A549 (cell line): ENCODE results near the gene RNH1. TPM values are rescaled to one million over a fixed set of nuclear protein-coding genes. Genes with fewer than 3 reads are reported as not detected.

ENCODE experiments used
- ATAC-seq, 2 experiments: fragments of 200-7000 bp in 1 of 2; fragments of >200 bp in 1 of 2; cut with Nextera tagmentation in 1 of 2; cut with Tn5 transposase in 1 of 2; 3 replicates each; pipeline versions ENCODE4 v1.8.0 to v1.9.1; 2018 to 2020; ENCODE audit warnings: mild to moderate bottlenecking in 1 of 2, moderate library complexity in 1 of 2
- CTCF ChIA-PET: fragments of 300-600 bp; sonication (Branson Sonifier 250); formaldehyde crosslinking; extraction: SDS; loops from one replicate; lab custom pipeline; 2021; ENCODE audit warnings: antibody characterized with exemption, inconsistent platforms; lab: Yijun Ruan, JAX
- POLR2A ChIA-PET: fragments of 350-600 bp; formaldehyde crosslinking; extraction: SDS; loops from one replicate; lab custom pipeline; 2021; ENCODE audit warnings: antibody characterized with exemption, inconsistent platforms; lab: Yijun Ruan, JAX
- DNase-seq, 2 experiments: peaks; one replicate each; pipeline versions ENCODE4 v3.0.0 to v3.0.0-alpha.2; 2011 to 2016; ENCODE audit warnings: low read depth in 1 of 2, low spot score in 1 of 2
- FAIRE-seq: peaks from 2 replicates; lab custom pipeline; 2011; peaks lifted over from hg19 to GRCh38; lab: Jason Lieb, UNC
- H3K27ac ChIP-seq, 2 experiments: fragments of >200 bp; sonication (Bioruptor Twin); formaldehyde crosslinking; 3 replicates each; pipeline ENCODE4 v1.5.1; 2016 to 2017
- H3K4me1 ChIP-seq: fragments of >200 bp; sonication (Bioruptor Twin); formaldehyde crosslinking; 3 replicates; pipeline ENCODE4 v1.6.1; 2016
- H3K4me2 ChIP-seq: fragments of >200 bp; sonication (Bioruptor Twin); formaldehyde crosslinking; 3 replicates; pipeline ENCODE4 v1.6.1; 2016
- H3K4me3 ChIP-seq: fragments of >200 bp; sonication (Bioruptor Twin); formaldehyde crosslinking; 3 replicates; pipeline ENCODE4 v1.5.1; 2016
- H3K9me3 ChIP-seq: fragments of >200 bp; sonication (Bioruptor Twin); formaldehyde crosslinking; 3 replicates; pipeline ENCODE4 v1.6.1; 2016
- BHLHE40 ChIP-seq: IDR thresholded peaks from 2 replicates; pipeline ENCODE4 v1.6.1; 2012; ENCODE audit warnings: low read depth, low read length, inconsistent platforms
- CHD2 ChIP-seq: fragments of 150-350 bp; IDR thresholded peaks from 2 replicates; pipeline ENCODE4 v1.6.1; 2014; ENCODE audit warnings: low read length; ENCODE audit not compliant: partially characterized antibody
- EHF ChIP-seq: fragments of 250-450 bp; sonication (Bioruptor Pico); IDR thresholded peaks from 2 replicates; pipeline ENCODE4 v1.5.0; 2020; ENCODE audit warnings: mild to moderate bottlenecking
- EHMT2 ChIP-seq: fragments of 200-600 bp; sonication (generic); IDR thresholded peaks from 2 replicates; pipeline ENCODE4 v1.6.1; 2016; ENCODE audit warnings: antibody characterized with exemption, low read depth, mild to moderate bottlenecking, moderate library complexity
- FOSL2 ChIP-seq, 2 experiments: fragments of 450-650 bp in 1 of 2; fragments of >200 bp in 1 of 2; sonication (Bioruptor Twin) in 1 of 2; formaldehyde crosslinking; IDR thresholded peaks; 2 replicates each; pipeline versions ENCODE4 v1.5.0 to v1.6.1; 2016 to 2020; ENCODE audit warnings: mild to moderate bottlenecking in 1 of 2, moderate library complexity in 1 of 2
- FOXS1 ChIP-seq: fragments of 250-450 bp; sonication (Bioruptor Pico); IDR thresholded peaks from 2 replicates; pipeline ENCODE4 v1.5.0; 2020; ENCODE audit warnings: mild to moderate bottlenecking, moderate library complexity
- GATA3 ChIP-seq: IDR thresholded peaks from 2 replicates; pipeline ENCODE4 v1.6.1; 2012; ENCODE audit warnings: borderline replicate concordance
- HOXA7 ChIP-seq: fragments of 250-450 bp; sonication (Bioruptor Pico); IDR thresholded peaks from 2 replicates; pipeline ENCODE4 v1.5.0; 2020; ENCODE audit warnings: mild to moderate bottlenecking, moderate library complexity
- HOXB13 ChIP-seq: fragments of 250-450 bp; sonication (Bioruptor Pico); IDR thresholded peaks from 2 replicates; pipeline ENCODE4 v1.5.0; 2020; ENCODE audit warnings: low read depth, mild to moderate bottlenecking, moderate library complexity
- HOXB5 ChIP-seq: fragments of 250-450 bp; sonication (Bioruptor Pico); IDR thresholded peaks from 2 replicates; pipeline ENCODE4 v1.5.0; 2020; ENCODE audit warnings: mild to moderate bottlenecking, moderate library complexity
- KDM1A ChIP-seq: fragments of 200-600 bp; sonication (generic); IDR thresholded peaks from 2 replicates; pipeline ENCODE4 v1.6.1; 2016; ENCODE audit warnings: low read depth, mild to moderate bottlenecking
- MAFK ChIP-seq: fragments of 450-650 bp; IDR thresholded peaks from 2 replicates; pipeline ENCODE4 v1.6.1; 2014; ENCODE audit not compliant: partially characterized antibody
- MAZ ChIP-seq: fragments of 150-350 bp; IDR thresholded peaks from 2 replicates; pipeline ENCODE4 v1.6.1; 2014; ENCODE audit warnings: antibody characterized with exemption, low read depth, low read length, borderline replicate concordance
- MYC ChIP-seq: IDR thresholded peaks from 2 replicates; pipeline ENCODE4 v1.6.1; 2012; ENCODE audit warnings: mild to moderate bottlenecking, inconsistent platforms, low read length, improper control_type of control experiment, borderline replicate concordance
- NPAS2 ChIP-seq: fragments of 250-450 bp; sonication (Bioruptor Pico); IDR thresholded peaks from 2 replicates; pipeline ENCODE4 v1.8.0; 2022; ENCODE audit warnings: mild to moderate bottlenecking, moderate library complexity, borderline replicate concordance
- NR3C1 ChIP-seq: fragments of >200 bp; sonication (Bioruptor Twin); formaldehyde crosslinking; IDR thresholded peaks from 3 replicates; pipeline ENCODE4 v1.6.1; 2017
- ZNF302 ChIP-seq: fragments of 250-450 bp; sonication (Bioruptor Pico); IDR thresholded peaks from 2 replicates; pipeline ENCODE4 v1.9.0; 2021; ENCODE audit warnings: inconsistent platforms, mild to moderate bottlenecking, moderate library complexity
- WGBS: methylation state at CpG from one replicate; pipeline ENCODE4 v1.1.6; 2017; ENCODE audit errors: missing lambda C conversion rate; 5-methylcytosine and 5-hydroxymethylcytosine counted together
- polyA plus RNA-seq, 4 experiments: library from polyadenylated mRNA; depleted of rRNA in 3 of 4; stranded (reverse); fragments of >200 nt; fragmentation: RNase III in 1 of 4; extraction: RNeasy Plus Mini Kit Qiagen cat#74134 plus additional on column Dnase treatment in 1 of 4; gene quantifications; 2 replicates in 3 of 4; 3 replicates in 1 of 4; pipeline ENCODE4 v1.2.3, GENCODE V29; 2011 to 2017
- TF ChIP-seq, protein P1 (sequence below): fragments of 450-650 bp; IDR thresholded peaks from 2 replicates; pipeline ENCODE4 v1.6.1; 2014; ENCODE audit warnings: antibody characterized with exemption
- TF ChIP-seq, protein P2 (sequence below): IDR thresholded peaks from 2 replicates; pipeline ENCODE4 v1.6.1; 2012
- TF ChIP-seq, protein P3 (sequence below): IDR thresholded peaks from 2 replicates; pipeline ENCODE4 v1.6.1; 2012

Gene RNH1
- polyA plus RNA-seq, 2 of the 4 experiments (the other 2 are of a cell fraction), result 85.8 to 135 TPM

DNA sequence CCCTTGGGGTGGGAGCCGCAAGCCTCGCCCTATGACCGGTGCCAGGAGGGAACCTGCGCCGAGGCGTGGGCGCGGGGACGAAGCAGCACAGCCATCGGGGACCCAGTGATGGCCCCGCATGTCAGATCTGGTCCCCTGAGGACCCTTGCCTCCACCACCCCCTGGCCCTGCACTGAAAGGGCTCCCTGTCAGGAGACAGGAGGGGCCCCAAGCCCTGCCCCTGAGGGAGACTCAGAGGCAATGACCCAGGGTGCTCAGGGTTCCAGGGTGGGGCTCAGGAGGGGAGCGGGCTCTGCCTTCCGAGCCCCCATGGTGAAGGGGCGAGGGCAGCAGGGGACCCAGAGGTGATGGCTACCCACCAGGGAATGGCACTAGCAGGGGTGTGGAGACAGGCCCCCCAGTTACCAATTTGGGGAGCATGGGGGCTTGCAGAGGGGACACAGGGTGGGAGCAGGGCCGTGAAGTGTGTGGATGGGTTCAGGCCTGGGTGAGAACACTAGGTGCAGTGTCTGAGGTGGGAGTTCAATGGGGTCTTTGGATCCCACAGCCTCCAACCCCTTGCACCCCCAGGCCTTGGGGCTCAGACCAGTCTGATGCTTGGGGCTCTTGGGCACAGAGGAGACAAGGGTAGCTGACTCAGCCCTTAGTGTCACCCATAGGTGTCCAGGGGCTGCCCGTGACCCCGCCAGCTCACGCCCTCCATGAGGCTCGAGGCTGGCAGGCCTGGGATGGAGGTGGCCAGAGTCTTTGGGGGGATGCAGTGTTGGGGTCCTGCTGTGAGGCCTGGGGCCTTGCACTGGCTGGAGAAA is 30.8 kb upstream of the RNH1 start:
- ChIA-PET CTCF (interaction anchor here (1.3 kb wide), 1 partner anchor 20 kb away, joined by 3 read pairs; no protein-coding TSS in a partner anchor), POLR2A (no interaction called here)
- H3K4me3 ChIP-seq, result no peak overlapping the region
- TF ChIP-seq MYC, result no peak
- peak; percentile 36 for TF ChIP-seq MAFK
- WGBS, result 86% methylated on average over 15 of the region's 19 CpGs
- peaks cover 12% of the 10 kb centered on the region for H3K4me1 ChIP-seq
- no peak for ATAC-seq
- H3K27ac ChIP-seq, result no peak overlapping the region
- DNase-seq, result no peak
- FAIRE-seq, result no peak
- H3K9me3 ChIP-seq, result no peaks in the 10 kb centered on the region
- no peak overlapping the region for H3K4me2 ChIP-seq

DNA sequence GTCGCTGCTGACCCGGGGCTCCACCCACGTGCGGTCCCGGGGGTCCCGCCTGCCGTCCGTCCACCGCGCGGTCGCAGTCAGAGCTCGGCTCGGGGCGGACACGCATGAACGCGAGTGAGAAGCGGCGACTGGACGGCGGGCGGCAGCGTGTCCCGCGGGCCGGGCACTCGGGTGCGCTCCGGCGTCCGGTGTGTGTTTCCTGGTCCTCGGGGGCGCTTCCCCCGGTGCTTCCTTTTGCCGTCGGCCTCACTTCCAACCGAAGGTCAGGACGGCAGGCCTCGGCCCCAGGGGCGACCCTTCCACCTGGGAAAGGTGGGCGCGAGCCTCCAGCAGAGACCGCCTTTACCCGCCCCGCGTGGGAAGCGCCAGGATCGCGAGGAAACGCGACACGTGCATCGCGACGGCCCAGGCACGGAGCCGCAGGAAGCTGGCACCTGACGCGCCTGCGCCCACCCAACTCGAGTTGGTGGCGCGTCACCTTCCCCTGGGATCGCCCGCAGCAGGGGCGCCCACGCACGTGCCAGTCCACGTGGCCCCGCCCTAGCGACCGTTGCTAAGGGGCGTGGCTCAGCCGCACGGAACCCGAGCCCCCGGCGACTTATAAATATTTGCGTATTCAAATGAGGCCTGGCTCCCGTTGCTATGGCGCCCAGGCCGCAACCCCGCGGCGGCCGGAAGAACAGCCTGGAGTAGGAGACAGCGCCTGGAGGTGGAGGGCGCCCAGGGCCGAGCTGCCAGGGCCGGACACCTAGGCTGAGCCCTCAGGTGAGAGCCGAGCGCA is 30.0 kb upstream of the RNH1 start, which contains the start of gene LRRC56:
TSS of gene LRRC56 (plus strand) at position 687 of the 781 bp plus-strand sequence. CDS start 3,158 bp downstream, outside the sequence.
- TF ChIP-seq FOSL2 (IDR thresholded peaks at IDR 0.05) (no peak), FOSL2 (CRISPR knock-in tag; IDR thresholded peaks at IDR 0.05) (no peak), HOXB5 (CRISPR knock-in tag) (no peak), HOXA7 (CRISPR knock-in tag) (no peak), MAZ (no peak), FOXS1 (no peak), BHLHE40 (peak; percentile 60), ZNF302 (no peak), EHF (CRISPR knock-in tag) (no peak), HOXB13 (CRISPR knock-in tag) (no peak), NR3C1 (no peak), GATA3 (no peak), NPAS2 (CRISPR knock-in tag) (peak; percentile 58; the same call in 1 of the 2 replicates), CHD2 (no peak), EHMT2 (no peak), KDM1A (no peak)
- TF ChIP-seq, protein P1, sequence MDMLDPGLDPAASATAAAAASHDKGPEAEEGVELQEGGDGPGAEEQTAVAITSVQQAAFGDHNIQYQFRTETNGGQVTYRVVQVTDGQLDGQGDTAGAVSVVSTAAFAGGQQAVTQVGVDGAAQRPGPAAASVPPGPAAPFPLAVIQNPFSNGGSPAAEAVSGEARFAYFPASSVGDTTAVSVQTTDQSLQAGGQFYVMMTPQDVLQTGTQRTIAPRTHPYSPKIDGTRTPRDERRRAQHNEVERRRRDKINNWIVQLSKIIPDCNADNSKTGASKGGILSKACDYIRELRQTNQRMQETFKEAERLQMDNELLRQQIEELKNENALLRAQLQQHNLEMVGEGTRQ, result peak; percentile 44; the same call in 1 of the 2 replicates
- TF ChIP-seq, protein P2, sequence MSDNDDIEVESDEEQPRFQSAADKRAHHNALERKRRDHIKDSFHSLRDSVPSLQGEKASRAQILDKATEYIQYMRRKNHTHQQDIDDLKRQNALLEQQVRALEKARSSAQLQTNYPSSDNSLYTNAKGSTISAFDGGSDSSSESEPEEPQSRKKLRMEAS, result peak; percentile 40; the same call in 1 of the 2 replicates
- TF ChIP-seq, protein P3, sequence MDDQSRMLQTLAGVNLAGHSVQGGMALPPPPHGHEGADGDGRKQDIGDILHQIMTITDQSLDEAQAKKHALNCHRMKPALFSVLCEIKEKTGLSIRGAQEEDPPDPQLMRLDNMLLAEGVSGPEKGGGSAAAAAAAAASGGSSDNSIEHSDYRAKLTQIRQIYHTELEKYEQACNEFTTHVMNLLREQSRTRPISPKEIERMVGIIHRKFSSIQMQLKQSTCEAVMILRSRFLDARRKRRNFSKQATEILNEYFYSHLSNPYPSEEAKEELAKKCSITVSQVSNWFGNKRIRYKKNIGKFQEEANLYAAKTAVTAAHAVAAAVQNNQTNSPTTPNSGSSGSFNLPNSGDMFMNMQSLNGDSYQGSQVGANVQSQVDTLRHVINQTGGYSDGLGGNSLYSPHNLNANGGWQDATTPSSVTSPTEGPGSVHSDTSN, result no peak
- peak within 1 kb of the TSS; percentile 89; the same call in 2 of the 3 replicates for H3K4me2 ChIP-seq
- ChIA-PET CTCF (interaction anchor here (1.3 to 5.8 kb wide), 2 partner anchors 7 to 18 kb away, joined by 4 to 40 read pairs; no protein-coding TSS in a partner anchor), POLR2A (no interaction called here)
- no peak for FAIRE-seq
- WGBS, result 84% methylated on average over 78 of the region's 93 CpGs
- 0 out of 6 replicates have a peak, but pooled peaks of 1 of the 2 experiments have one; percentile 2 for ATAC-seq
- H3K4me3 ChIP-seq, result no peak within 1 kb of the TSS
- no peaks in the 10 kb centered on the region for H3K9me3 ChIP-seq
- peak; percentile 49 to 51 for DNase-seq
- H3K27ac ChIP-seq, result peak within 1 kb of the TSS in 1 of 2 experiments; percentile 98; a peak in 3 of 6 replicates
- peaks cover 12% of the 10 kb centered on the region for H3K4me1 ChIP-seq
